Prostate gland (tissue), 2 donors: ENCODE results near the gene SECTM1. TPM values are rescaled to one million over a fixed set of nuclear protein-coding genes. Genes with fewer than 3 reads are reported as not detected.

Experiments
- DNase-seq: peaks from one replicate; pipeline ENCODE4 v3.0.0-alpha.2; 2019; ENCODE audit warnings: low spot score
- H3K27ac ChIP-seq, 2 donors: fragments of 200-600 bp; sonication (generic); 2 replicates each; pipeline ENCODE4 v1.5.1; 2017 to 2019
- H3K27me3 ChIP-seq: fragments of 200-600 bp; sonication (generic); replicated peaks from 2 replicates; pipeline ENCODE4 v1.5.1; 2019; ENCODE audit not compliant: insufficient read depth
- H3K36me3 ChIP-seq, 2 donors: fragments of 200-600 bp; sonication (generic); 1 replicate in 1 of 2; 2 replicates in 1 of 2; pipeline versions ENCODE4 v1.5.1 to v1.8.1; 2017 to 2019
- H3K4me1 ChIP-seq: fragments of 200-600 bp; sonication (generic); replicated peaks from 2 replicates; pipeline ENCODE4 v1.5.1; 2019
- H3K4me3 ChIP-seq, 2 donors: fragments of 200-600 bp; sonication (generic); 2 replicates each; pipeline ENCODE4 v1.5.1; 2017 to 2019
- H3K9me3 ChIP-seq: fragments of 200-600 bp; sonication (generic); 2 replicates; pipeline ENCODE4 v1.5.1; 2017
- CTCF ChIP-seq, 4 experiments: fragments of 200-600 bp in 2 of 4; fragments of 450-650 bp in 2 of 4; sonication (generic) in 2 of 4; IDR thresholded peaks; 1 replicate in 3 of 4; 2 replicates in 1 of 4; pipeline ENCODE4 v1.5.1; 2016 to 2019; ENCODE audit warnings: antibody characterized with exemption in 4 of 4, mild to moderate bottlenecking in 2 of 4, moderate library complexity in 2 of 4
- POLR2A ChIP-seq: fragments of 450-650 bp; IDR thresholded peaks from one replicate; pipeline ENCODE4 v1.6.1; 2016; ENCODE audit warnings: antibody characterized with exemption, mild to moderate bottlenecking
- POLR2AphosphoS5 ChIP-seq: sonication (generic); formaldehyde crosslinking; IDR thresholded peaks from one replicate; pipeline ENCODE4 v1.6.1; 2017; ENCODE audit warnings: antibody characterized with exemption
- WGBS: methylation state at CpG from one replicate; pipeline ENCODE4 v1.1.5; 2018; 5-methylcytosine and 5-hydroxymethylcytosine counted together
- intact Hi-C: fragments of 100-400 bp; cut with DNase I; formaldehyde crosslinking; loops from one replicate; pipeline ENCODE4 v1.14.2; 2022
- total RNA-seq, 2 donors: library from RNA; depleted of rRNA; stranded (reverse); fragments of >200 nt; gene quantifications; one replicate each; pipeline ENCODE4 v1.1.0, GENCODE V29; 2016

Gene SECTM1
- total RNA-seq, 2 donors from 2014 or later, result 9.0 to 12.5 TPM

GRCh38 chr17:82345151-82345976 lies 11.8 kb upstream of the SECTM1 start:
- H3K27me3 ChIP-seq, result no peaks in the 10 kb centered on the region
- H3K4me1 ChIP-seq, result no peaks in the 10 kb centered on the region
- H3K36me3 ChIP-seq, result no peaks in the 10 kb centered on the region
- DNase-seq, result no peak
- TF ChIP-seq POLR2A, result no peak
- TF ChIP-seq POLR2AphosphoS5, result no peak
- TF ChIP-seq CTCF (IDR thresholded peaks at IDR 0.05), result no peak
- no peak overlapping the region for H3K4me3 ChIP-seq
- intact Hi-C loops, result no loop called here
- no peaks in the 10 kb centered on the region for H3K9me3 ChIP-seq
- 83% methylated on average over 42 of the region's 42 CpGs for WGBS
- no peak overlapping the region for H3K27ac ChIP-seq

GRCh38 chr17:82344175-82344907 lies 10.8 kb upstream of the SECTM1 start:
- intact Hi-C loops, result no loop called here
- H3K36me3 ChIP-seq, result no peaks in the 10 kb centered on the region
- peaks cover 3% of the 10 kb centered on the region for H3K4me1 ChIP-seq
- H3K4me3 ChIP-seq, result no peak overlapping the region
- WGBS, result 81% methylated on average over 20 of the region's 24 CpGs
- TF ChIP-seq CTCF (IDR thresholded peaks at IDR 0.05) (no peak), POLR2A (no peak), POLR2AphosphoS5 (no peak)
- H3K27ac ChIP-seq, result no peak overlapping the region
- DNase-seq, result no peak
- H3K27me3 ChIP-seq, result no peaks in the 10 kb centered on the region
- no peaks in the 10 kb centered on the region for H3K9me3 ChIP-seq

- no peaks in the 10 kb centered on the region for H3K9me3 ChIP-seq
- no peak for DNase-seq
- intact Hi-C loops, result no loop called here
- H3K27ac ChIP-seq, result no peak overlapping the region
- no peaks in the 10 kb centered on the region for H3K27me3 ChIP-seq
- 92% methylated on average over 5 of the region's 5 CpGs for WGBS
- H3K4me1 ChIP-seq, result peaks cover 8% of the 10 kb centered on the region
- TF ChIP-seq POLR2AphosphoS5, result no peak
- TF ChIP-seq POLR2A, result no peak
- no peak for TF ChIP-seq CTCF (IDR thresholded peaks at IDR 0.05)
- no peak overlapping the region for H3K4me3 ChIP-seq
- H3K36me3 ChIP-seq, result no peaks in the 10 kb centered on the region
Observed at GRCh38 chr17:82343560-82343959, 10.0 kb upstream of the SECTM1 start.

- Histone ChIP-seq H3K4me3 (no peak overlapping the region), H3K27ac (no peak overlapping the region), H3K36me3 (no peaks in the 10 kb centered on the region), H3K4me1 (peaks cover 8% of the 10 kb centered on the region), H3K9me3 (no peaks in the 10 kb centered on the region), H3K27me3 (no peaks in the 10 kb centered on the region)
- intact Hi-C loops, result no loop called here
- no peak for DNase-seq
- 83% methylated on average over 27 of the region's 28 CpGs for WGBS
- no peak for TF ChIP-seq CTCF (IDR thresholded peaks at IDR 0.05)
- no peak for TF ChIP-seq POLR2A
- no peak for TF ChIP-seq POLR2AphosphoS5
Observed at GRCh38 chr17:82342361-82343079, 9.0 kb upstream of the SECTM1 start.
